HG03097 (cell line): Measurements from ENCODE around the gene KCNJ11.

Source experiments
- ATAC-seq: cut with Tn5 transposase; IDR thresholded peaks from one replicate; pipeline ENCODE4 v1.9.1; 2021; ENCODE audit not compliant: unreplicated experiment, low FRiP score

Gene KCNJ11

DNA sequence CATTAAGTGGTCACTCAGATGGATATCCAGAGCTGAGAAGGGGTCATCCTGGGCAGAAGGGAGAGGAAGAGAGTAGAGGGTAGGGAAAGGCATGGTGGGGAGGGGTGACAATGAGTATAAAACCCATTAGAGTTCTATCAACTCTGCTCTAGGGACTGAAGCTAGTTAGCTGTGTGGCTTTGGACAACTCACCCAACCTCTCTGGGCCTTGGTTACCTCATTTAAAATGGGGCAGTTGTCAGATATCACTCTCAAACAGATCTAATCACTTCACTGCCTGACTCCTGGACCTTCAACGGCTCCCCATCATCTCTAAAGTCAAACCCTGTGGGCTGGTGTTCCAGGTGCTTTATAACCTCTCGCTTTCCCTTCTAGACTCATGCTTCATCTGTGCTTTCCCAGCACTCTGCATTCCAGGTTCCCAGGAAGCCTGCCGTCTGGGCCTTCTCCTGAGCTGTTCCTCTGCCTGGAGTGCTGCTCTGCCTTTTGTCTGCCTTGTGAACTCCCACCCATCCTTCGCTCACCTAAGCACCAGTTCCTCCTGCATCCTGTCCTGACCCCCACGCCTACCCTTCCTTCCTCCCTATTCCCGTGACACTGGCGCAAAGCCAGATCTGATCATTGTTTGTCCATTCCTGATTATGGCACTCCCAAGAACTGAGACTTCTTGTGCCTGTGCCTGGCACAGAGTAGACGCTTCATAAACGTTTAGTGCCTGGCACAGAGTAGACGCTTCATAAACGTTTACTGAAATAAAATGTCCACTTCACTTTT is 22.3 kb upstream of the KCNJ11 start:
- ATAC-seq = no peak

DNA sequence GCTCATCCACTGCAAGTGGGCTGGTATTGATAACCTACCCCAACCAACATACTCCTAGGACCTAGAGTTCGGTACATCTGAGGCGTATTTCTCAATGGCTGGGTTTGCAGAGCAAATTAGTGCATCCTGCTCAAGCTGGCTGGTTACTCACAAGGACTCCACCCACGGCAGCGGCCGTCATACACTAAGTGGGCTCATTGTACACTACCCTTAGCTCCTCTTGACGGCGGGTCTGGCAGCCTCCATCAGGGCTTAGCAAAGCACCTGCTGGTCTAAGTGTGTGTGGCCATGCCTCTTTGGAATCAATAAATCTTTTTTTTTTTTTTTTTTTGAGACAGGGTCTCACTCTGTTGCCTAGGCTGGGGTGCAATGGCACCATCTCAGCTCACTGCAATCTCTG is 20.2 kb upstream of the KCNJ11 start:
- ATAC-seq = no peak

DNA sequence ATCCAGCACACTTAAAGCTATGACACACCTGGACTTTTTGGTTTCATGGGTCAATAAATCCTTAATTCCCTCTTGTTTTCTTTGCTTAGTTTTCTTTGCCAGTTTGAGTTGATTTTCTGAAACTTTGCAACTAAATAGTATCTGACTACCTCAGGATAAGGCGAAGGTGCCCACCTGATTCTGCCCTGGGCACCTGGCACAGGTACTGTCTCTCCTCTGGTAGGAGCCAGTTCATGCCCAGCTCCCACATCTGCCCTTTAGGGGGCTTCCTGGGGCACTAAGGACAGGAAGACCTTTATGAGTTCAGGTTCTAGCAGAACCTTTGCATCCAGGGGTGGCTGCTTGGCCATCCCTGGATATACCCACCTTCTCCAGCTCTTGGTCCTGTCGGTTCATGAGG is 19.6 kb upstream of the KCNJ11 start:
- no peak for ATAC-seq

DNA sequence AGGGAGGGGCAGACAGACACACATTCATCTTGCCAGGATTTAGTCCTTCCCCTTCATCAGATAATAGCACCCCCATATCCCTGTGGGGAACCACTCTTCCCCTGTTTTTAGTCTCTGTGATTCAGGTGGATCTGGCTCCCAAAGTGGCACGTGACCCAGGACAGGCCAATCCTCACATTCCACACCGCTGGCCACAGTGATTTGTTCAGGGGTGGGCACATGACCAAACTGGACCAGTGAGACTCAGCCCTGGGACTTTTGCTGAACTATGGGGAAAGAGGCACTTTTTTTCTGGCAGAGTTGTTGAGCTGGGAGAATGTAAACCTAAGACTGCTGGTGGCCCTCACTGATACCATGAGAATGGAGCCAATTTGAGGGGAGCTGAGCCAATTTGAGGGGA is 19.1 kb upstream of the KCNJ11 start:
- ATAC-seq = no peak

DNA sequence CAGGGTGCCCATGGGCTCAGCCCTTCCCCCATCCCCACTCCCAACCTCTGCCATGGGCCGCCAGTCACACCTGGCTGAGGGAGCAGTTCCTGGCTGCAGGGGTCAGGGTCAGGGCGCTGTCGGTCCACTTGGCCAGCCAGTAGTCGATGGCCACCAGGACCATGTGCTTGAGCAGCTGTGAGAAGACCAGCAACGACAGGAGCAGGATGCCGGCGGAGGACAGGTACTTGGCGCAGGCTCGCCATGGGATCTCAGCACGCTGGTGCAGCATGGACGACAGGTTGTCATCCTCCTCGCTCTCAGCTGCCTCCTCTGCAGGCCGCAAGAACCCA is 18.3 kb upstream of the KCNJ11 start:
- no peak for ATAC-seq

DNA sequence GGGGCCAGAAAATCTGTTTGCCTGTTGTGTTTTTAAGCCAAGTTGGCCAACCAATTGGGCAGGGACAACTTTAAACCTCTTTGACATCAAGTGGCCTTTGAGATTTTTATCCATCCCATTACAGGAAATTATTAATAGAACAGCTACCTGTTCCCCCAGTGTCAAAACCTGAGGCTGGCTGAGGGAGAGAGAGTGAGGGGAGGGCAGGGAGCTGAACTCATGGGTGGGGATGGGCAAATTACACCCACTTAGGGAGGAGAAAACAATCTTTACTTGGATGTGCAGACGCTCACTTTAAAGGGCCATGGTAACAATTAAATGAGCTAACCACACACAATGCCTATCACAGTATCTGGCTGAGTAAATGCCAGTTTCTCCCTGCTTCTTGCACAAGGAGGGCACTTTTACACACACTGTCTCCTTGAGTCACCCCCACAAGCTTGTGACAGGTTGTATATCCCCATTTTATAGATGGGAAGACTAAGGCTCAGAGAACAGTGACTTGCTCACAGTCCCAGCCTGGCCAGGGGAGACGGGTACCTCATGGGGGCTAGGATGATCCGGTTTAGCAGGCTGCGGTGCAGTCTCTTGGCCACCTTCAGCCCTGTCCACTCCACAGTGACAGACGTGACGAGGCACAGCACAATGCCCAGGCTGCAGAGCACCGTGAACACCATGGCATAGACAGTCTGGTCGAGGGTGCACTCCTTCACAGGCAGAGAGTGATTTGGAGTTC is 17.8 kb upstream of the KCNJ11 start:
- ATAC-seq = no peak

DNA sequence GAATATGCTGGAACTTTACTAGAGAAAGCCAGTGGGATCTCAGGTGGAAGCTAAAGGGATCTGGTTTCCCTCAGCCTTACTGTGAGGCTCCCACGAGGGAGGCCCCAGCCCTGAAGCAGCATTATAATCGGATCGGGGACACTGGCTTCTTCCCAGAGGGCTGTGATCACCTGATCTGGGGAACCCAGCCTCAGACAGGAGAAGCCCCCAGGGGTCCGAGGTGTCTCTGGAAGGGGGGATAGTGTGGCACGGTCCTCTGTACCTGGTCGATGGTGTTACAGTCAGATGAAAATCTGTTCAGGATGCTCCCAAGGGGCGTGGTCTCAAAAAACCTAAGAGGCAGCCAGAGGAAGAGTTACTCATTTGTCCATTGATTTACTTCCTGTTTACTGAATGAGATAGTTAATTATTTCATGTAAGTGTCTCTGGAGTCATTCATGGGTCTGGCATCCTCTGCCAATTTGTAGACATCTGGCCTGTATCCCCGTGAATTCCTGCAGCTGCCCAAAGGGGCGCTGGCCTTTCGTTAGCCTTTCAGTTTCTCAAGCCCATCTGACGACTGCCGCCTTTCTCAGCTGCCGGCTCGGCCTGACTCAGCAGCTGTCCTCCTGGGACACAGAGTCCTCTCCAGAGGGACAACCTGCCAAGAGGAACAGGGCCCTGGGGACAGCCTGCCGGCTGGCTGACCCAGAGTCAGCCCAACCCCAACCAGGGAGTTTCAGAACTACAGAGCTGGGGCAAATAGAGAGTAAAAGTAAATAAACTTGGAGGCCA is 17.0 kb upstream of the KCNJ11 start:
- ATAC-seq = peak; percentile 56

DNA sequence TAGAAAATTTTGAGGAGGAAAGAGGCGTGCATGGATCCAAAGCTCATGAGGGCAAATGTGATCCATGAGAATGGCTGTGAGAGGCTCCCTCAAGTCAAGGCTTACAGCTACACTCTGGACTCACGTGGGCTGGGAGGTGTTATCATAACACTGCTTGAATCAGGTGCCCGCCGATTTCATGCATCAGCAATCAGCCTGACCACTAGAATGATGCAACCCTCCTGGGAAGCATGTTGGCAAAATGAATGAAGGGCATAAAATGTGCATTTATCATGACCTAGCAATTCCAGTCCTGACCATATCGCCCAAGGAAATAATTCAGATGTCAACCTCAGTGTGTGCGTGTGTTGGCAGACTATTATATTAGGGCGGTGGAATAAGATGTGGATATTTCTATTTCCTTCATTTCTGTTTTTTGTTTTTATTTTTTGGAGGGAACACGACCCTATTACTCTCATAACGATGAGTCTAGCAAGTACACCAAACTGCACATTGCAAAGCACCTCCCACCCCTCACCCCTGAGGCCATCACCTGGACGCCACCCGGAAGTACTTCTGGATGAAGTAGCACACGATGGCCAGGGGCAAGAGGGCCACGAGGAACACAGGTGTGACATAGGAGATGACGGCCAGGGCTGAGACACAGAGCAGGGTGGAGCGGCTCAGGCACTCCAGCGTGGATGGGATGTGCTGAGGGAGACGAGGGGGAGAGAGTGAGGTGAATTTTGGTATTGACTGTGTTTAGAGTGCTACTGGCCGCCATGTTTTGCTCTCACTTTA is 15.7 kb upstream of the KCNJ11 start:
- no peak for ATAC-seq

DNA sequence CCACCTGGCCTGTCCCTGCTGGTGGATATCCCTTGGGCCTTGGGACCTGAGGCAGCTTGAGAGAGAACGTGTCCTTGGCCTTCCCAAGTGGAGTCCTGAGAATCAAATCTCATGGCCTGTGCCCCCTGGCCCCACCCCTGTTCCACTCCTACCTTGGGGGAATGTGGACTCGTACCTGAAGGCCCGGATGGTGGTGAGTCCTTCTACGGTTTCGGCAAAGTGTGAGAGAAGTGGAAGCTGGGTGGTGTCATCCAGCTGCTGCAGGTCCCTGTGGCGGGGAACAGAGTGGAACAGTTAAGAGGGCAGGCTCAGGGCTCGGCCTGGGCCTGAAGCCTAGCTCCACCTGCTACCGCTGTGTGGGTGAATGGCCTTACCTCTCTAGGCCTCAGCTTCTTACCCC is 14.0 kb upstream of the KCNJ11 start:
- no peak for ATAC-seq

DNA sequence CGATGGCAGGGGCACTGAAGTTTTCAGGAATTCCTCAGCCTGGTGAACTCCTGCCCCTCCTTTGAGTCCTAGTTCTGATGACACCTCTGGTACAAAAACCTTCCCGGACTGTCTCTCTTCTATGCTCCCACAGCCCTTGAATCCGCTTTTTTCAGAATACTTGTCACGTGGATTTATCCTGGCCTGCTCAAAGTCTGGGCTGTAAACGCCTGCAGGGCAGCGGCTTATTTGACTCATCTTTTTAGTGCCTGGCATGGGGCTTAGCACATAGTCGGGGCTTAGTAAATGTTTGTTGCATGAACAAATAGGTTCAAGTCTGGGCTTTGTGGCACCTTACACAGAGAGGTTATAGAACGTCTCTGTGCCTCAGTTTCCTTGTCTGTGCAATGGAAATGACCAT is 13.4 kb upstream of the KCNJ11 start:
- no peak for ATAC-seq

DNA sequence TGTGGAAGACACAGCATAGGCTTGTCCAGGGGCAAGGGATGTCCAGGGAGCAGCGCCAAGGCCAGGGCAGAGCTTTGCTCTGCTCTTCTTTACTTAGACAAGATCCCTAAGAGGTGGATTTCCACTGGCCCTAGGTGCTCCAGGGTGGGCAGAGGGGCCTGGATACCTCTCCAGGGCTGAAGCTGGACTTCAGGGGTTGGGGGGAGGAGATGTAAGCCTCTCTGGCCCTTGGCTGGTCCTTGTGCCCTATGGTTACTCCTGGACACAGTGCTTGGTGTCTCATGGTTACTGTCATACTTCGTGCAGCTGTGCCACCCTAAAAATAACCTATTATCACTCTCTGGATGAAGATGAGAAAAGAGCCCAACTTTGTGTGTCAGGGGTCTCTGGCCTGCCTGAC is 12.9 kb upstream of the KCNJ11 start:
- ATAC-seq = no peak

DNA sequence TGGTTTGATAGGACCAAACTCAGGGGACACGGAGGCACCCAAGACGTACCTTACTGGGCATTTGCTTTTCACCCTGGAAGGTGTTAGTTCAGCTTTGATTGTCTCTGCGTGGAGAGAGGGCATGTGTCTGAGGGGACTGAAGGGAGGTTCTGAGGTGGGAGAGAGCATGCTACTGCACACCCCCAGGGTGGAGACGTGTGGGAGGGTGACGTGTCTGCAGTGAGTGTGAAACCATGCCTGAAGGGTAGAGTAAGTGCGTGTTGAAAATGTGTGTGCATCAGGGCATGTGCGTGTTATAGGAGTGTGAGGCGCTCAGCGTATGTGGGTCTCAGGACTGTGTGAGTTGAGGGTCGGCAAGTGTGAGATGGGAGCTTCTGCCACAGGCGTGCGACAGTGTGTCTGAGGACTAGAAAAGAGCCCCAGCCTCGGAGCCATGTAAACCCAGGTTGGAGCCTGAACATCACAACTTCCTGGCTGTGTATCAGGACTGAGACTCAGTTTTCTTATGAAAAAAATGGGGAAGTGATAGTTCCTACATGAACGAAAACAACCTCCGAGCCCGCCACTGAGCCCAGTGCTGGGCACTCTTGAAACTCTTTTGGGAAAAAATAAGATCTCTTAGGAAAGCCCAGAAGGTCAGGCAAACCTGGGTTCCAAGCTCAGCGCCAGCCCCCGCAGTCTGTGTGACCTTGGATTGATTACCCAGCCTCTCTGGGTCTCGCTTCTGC is 11.8 kb upstream of the KCNJ11 start:
- no peak for ATAC-seq

DNA sequence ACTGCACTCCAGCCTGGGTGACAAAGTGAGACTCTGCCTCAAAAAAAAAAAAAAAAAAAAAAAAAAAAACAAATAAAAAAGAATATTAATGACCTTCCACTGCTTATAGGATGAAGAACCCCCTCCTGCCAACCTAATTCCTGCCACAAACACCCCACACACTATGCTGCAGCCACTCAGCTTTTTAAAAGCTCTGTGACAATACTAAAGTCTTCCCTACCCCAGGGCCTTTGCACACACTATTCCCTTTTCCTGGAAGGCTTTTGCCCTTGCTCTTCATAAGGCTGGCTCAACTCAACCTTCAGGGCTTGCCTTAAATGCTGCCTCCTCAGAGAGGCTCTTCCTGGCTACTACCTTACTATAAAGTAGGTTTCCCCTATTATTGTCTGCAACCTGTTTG is 10.8 kb upstream of the KCNJ11 start:
- no peak for ATAC-seq

DNA sequence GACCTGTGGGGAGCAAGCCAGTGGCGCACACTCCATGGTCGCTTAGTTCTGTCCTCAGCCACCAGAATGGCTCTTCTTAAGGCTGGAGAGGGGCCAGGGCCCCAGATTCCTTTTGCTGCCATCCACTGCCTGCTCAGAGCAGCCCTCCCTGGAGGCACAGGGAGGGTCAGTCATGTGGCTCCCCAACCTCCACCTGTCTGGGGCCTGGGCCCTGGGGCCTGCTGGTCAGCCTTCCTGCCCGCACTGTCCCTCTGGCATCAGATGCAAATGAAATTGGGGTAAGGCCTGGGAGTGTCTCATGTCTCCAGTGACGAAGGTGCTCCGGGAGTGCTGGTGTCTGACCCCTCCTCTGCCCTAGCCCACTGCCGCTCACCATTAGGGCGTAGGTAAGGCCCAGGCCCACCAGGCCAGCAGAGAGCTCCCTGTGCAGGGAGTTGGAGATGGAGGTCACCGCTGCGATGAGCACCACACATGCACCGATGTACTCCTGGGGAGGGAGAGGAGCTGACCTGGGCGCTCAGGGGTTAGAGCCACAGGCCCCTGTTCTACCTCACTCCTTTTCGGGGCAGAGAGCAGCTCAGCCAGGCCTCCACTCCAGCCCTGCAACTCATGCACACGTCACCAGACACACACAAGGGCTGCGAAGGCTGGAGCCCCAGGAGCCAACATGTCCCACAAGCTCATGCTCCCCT is 9.0 kb upstream of the KCNJ11 start:
- no peak for ATAC-seq

DNA sequence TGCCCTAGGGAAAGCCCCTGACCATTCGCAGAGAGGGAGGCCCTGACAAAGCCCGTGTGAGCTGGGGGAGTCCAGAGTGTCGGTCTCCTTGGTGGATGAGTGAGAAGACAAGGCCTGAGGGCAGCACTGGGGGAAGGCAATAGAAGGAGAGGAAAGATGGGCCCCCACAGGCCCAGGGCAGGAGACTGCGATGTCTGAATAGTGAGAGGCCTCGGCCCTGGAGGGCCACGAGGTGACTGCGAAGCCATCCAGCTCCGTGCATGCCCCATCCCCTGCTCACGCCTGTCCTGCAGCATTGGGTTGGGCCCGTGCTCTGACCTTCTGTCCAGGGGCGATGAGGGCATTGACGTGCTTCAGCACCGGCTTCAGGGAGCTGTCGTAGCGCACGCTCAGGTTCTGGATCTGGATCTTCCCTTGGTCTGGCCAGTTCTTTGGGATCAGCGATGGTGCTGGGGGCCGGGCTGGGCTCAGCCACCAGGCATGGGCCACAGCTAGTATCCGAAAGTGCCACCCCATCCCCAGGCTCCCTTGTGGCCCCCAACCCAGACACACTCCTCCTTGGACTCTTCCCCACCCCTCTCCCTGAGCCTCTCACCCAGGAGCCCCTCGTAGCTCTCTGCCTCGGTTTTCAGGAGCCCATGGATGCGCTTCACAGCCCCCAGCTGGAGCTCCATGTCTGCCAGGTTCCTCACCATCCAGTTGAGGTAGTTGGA is 8.3 kb upstream of the KCNJ11 start:
- ATAC-seq = no peak

DNA sequence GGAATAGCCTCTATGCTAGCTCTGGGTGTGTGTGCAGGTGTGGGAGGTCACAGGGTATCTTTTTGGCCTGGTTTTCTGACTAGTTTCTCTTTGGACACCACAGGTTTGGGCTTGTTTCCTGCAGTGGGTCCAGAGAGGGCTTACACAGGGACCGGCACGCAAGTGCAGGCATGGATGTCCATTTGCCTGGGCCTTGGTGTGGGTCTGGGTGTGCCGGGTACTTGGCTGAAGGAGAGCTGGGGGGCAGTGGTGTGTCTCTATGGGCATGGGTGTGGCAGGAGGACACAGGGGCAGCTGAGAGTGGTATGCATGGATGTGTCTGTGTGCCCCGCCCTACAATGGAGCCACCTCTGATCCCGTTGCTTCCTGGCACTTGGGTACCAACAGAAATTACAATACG is 7.5 kb upstream of the KCNJ11 start:
- ATAC-seq = no peak

DNA sequence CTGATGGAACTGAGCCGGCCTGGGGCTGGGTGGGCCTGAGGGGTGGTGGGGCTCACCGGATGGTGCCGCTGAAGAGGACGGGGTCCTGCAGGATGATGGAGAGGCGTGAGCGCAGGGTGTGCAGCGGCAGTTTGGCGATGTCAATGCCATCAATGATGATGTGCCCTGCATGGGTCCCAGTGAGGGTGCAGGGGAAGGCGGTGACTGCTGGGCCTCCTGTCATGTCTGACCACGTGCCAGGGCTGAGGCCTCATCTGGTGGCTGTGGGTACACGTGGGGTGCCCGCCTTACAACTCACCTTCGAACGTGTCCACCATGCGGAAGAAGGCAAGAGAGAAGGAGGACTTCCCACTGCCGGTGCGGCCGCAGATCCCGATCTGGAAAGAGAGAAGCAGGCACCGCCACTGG is 7.1 kb upstream of the KCNJ11 start:
- ATAC-seq = no peak

DNA sequence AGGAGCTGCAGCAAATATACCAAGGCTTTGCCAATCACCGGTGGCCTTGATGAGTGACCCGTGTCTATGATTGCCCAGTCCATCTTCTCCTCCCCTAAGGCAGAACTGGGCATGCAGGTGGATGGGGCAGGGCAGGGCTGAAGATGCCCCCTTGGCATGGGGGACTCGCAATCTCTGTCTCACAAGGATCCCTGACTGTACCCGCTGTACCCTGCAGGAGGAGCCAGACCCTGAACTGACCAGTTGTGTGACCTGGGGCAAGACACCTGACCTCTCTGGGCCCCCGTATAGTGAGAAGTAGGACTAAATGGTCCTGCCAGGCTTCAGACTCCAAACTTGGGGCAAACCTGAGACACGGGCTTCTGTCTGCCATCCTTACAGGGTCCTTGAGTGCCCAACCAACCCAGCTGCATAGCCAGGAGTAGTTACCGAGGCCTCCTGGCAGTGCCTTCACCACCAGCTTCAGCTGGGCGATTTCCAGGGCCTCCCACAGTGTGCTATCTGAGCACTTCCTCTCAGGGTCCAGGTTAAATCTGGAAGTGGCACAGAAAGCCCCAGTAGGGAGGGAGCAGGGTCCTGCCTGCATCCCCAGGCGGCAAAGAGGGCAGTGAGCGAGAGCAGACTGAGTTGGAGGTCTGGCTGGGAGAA is 6.4 kb upstream of the KCNJ11 start:
- no peak for ATAC-seq

DNA sequence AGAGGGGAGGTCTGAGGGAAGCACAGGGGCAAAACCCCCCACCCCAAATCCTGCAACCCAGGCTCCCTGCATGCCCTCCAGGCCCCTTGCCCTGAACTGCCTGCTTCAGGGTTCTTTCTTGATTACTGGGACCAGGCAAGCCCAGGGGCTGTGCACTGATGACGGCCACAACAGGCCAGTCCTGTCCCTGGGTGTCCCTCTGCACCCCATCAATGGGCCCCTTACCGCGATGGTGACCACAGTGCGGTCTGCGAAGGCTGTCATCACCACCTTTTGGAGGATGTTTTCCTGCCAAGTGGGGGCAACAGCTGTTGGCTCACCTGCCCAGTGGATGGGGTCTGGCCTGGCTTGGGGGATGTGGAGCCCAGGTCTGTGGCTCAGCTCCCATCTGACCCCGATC is 5.0 kb upstream of the KCNJ11 start:
- no peak for ATAC-seq
